WI38 (cell line): ENCODE results near the gene ZDHHC20.

Experiments
- H3K4me3 ChIP-seq: 2 replicates; pipeline ENCODE4 v1.5.1; 2011; ENCODE audit warnings: low read depth, mild to moderate bottlenecking, control low read depth, low read length
- TF ChIP-seq, protein P1 (sequence below): IDR thresholded peaks from 2 replicates; pipeline ENCODE4 v1.5.1; 2012; ENCODE audit warnings: low read depth, mild to moderate bottlenecking, control low read depth, low read length

Gene ZDHHC20

GRCh38 chr13:21364357-21364756 is 94.7 kb downstream of the ZDHHC20 start:
- TF ChIP-seq, protein P1, sequence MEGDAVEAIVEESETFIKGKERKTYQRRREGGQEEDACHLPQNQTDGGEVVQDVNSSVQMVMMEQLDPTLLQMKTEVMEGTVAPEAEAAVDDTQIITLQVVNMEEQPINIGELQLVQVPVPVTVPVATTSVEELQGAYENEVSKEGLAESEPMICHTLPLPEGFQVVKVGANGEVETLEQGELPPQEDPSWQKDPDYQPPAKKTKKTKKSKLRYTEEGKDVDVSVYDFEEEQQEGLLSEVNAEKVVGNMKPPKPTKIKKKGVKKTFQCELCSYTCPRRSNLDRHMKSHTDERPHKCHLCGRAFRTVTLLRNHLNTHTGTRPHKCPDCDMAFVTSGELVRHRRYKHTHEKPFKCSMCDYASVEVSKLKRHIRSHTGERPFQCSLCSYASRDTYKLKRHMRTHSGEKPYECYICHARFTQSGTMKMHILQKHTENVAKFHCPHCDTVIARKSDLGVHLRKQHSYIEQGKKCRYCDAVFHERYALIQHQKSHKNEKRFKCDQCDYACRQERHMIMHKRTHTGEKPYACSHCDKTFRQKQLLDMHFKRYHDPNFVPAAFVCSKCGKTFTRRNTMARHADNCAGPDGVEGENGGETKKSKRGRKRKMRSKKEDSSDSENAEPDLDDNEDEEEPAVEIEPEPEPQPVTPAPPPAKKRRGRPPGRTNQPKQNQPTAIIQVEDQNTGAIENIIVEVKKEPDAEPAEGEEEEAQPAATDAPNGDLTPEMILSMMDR: no peak
- H3K4me3 ChIP-seq: no peak overlapping the region

DNA sequence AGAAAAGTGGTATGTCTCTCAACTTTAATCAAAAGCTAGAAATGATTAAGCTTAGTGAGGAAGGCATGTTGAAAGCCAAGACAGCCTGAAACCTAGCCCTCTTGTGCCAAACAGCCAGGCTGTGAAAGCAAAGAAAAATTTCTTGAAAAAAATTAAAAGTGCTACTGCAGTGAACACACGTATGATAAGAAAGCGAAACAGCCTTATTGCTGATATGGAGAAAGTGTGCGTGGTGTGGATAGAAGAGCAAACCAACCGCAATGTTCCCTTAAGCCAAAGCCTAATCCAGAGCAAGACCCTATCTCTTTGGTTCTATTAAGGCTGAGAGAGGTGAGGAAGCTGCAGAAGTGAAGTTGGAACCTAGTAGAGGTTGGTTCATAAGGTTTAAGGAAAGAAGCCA is 96.4 kb downstream of the ZDHHC20 start:
- no peak overlapping the region for H3K4me3 ChIP-seq
- TF ChIP-seq, protein P1: no peak

- TF ChIP-seq, protein P1: no peak
- no peak overlapping the region for H3K4me3 ChIP-seq
Measured at GRCh38 chr13:21361706-21362105, 97.4 kb downstream of the ZDHHC20 start.

DNA sequence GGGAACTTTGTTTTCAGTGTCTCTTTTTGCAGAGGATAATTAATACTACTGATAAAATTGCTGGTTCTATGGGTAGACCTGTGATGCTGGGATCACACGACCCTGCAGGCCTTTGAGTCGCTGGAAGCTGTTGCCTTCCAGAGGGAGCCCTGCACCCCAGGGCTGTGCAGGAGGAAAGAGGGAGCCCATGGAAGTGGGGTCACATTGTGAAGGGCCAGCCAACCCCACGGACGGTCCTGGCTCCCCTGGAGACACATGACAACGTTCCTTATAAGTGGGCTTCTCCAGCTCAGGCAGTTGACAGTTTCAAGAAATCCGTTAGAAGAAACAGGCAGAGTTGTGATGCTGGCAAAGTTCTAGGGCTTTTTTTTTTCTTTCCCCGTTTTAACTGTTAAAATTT is 98.0 kb downstream of the ZDHHC20 start:
- TF ChIP-seq, protein P1: no peak
- no peak overlapping the region for H3K4me3 ChIP-seq

GRCh38 chr13:21360463-21360862 is 98.6 kb downstream of the ZDHHC20 start:
- TF ChIP-seq, protein P1: no peak
- H3K4me3 ChIP-seq: no peak overlapping the region

DNA sequence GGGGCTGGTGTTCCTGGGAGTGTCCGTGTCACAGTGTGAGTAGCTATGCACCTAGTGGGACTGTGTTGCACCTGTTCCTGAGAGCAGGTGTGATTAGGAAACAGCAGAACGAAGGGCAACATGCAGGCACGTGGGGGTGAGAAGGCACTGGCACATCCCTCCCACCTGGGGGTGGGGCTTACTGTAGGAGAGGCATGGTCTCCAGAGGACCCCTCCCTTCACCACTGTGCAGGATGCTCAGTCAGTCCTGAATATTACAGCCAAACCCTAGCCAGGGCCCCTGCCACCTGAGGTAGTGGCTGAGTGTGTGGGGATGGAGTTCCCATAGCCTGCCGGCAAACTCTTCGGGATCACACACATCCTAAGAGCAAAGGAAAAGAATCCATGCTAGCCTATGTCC is 99.2 kb downstream of the ZDHHC20 start:
- TF ChIP-seq, protein P1: no peak

GRCh38 chr13:21355304-21355703 is 103.8 kb downstream of the ZDHHC20 start:
- H3K4me3 ChIP-seq: no peak overlapping the region
- TF ChIP-seq, protein P1: no peak

More for the DNA sequence above, 99.2 kb downstream of the ZDHHC20 start:
- H3K4me3 ChIP-seq: no peak overlapping the region
